SKM-1 treated with dmso at 0.1 percent for 144 hours (cell line): Measurements from ENCODE around the gene ATXN2.
"Not testable (repeated sequence)": the region's sequence is repeated elsewhere in the genome, so short reads cannot be mapped to it uniquely, and the experiment has no call there.

Experiments
- DNase-seq: peaks from one replicate; lab custom pipeline; 2025; ENCODE audit not compliant: unreplicated experiment; lab: John Stamatoyannopoulos, UW

Gene ATXN2

GRCh38 chr12:111405149-111405858 lies 193.8 kb downstream of the ATXN2 start:
- peak; percentile 68 for DNase-seq

- no peak for DNase-seq
These were observed 194.6 kb downstream of the ATXN2 start for GRCh38 chr12:111404362-111405148.

GRCh38 chr12:111402490-111402824 lies 196.7 kb downstream of the ATXN2 start:
- not testable (repeated sequence) for DNase-seq
